ENCODE measurements around the gene MAD2L2. TPM values are rescaled to one million over a fixed set of nuclear protein-coding genes. Genes with fewer than 3 reads are reported as not detected.
A peak's percentile ranks its signal among the peaks of the same experiment; 100 is the strongest.

Gene MAD2L2
- polyA plus RNA-seq, 3 donors = 50.4 to 71.3 (median 57.8) TPM

DNA sequence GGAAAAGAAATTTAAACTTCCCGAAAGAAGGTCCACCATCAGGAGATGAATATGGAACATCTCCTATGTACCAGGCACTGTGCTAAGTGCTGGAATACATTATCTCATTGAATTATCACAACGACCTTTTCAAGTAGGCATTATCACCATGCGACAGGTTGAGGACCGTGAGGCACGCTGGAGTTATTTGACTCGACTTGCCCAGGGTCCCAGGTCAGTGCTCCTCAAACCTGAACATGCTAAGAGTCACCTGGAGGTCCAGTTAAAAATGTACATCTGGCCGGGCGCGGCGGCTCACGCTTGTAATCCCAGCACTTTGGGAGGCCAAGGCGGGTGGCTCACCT lies 39.1 kb upstream of the MAD2L2 start:
- no peaks in the 10 kb centered on the region for H3K36me3 Mint-ChIP-seq
- intact Hi-C loops (cut with micrococcal nuclease) = loop anchor here (2.0 to 5.0 kb wide), 2 partner anchors 15 to 58 kb away; partner anchors contain the start of gene FBXO6 (in 1 of the 2)
- peak overlapping the region; percentile 69 for H3K4me2 ChIP-seq (replicated peaks; ENCODE audit: extremely low read depth, low read length, poor library complexity, severe bottlenecking)
- H3K79me2 ChIP-seq (ENCODE audit: insufficient read depth, low read length) = peaks cover 16% of the 10 kb centered on the region
- peak overlapping the region; percentile 81 to 89 for H3K4me3 Mint-ChIP-seq
- DNase-seq = no peak
- peak overlapping the region; percentile 83 for H2AFZ ChIP-seq (ENCODE audit: insufficient read depth, low read depth, low read length, poor library complexity, severe bottlenecking)
- peak; percentile 51 for TF ChIP-seq CTCF (IDR thresholded peaks at IDR 0.05)
- H3K4me1 ChIP-seq (ENCODE audit: control insufficient read depth in 1 of 2, insufficient read depth in 2 of 2, low read length in 2 of 2) = peaks cover 38 to 46% of the 10 kb centered on the region in 2 donors
- peaks cover 0 to 3% (median 0%) of the 10 kb centered on the region in 7 donors for H3K9me3 Mint-ChIP-seq
- H3K4me3 ChIP-seq (replicated peaks in 1 of 3; ENCODE audit: low read depth in 2 of 3, low read length in 3 of 3) = peak overlapping the region; percentile 32 to 68 (median 45)
- H3K27ac ChIP-seq (ENCODE audit: low read depth in 1 of 2, low read length in 2 of 2) = peak overlapping the region; percentile 76 to 84
- H3K27me3 ChIP-seq (ENCODE audit: control insufficient read depth in 2 of 2, insufficient read depth in 2 of 2, low read length in 2 of 2) = no peaks in the 10 kb centered on the region
- peaks cover 0 to 4% (median 3%) of the 10 kb centered on the region in 3 donors for H3K27me3 Mint-ChIP-seq (ENCODE audit: low read depth in 3 of 3)
- peaks cover 47% of the 10 kb centered on the region for H3K4me1 Mint-ChIP-seq
- no peak overlapping the region for H3K9ac ChIP-seq (ENCODE audit: insufficient read depth, low read length, poor library complexity, severe bottlenecking)
- H3K27ac Mint-ChIP-seq = peak overlapping the region; percentile 7 to 96 (median 93)
- no peaks in the 10 kb centered on the region for H3K36me3 ChIP-seq (replicated peaks in 1 of 2; ENCODE audit: control insufficient read depth in 1 of 2, insufficient read depth in 2 of 2, low read length in 2 of 2)
- no peaks in the 10 kb centered on the region for H4K20me1 ChIP-seq (ENCODE audit: insufficient read depth, low read length)
- 81% methylated on average over 12 of the region's 12 CpGs for WGBS (ENCODE audit: insufficient coverage)
- no peaks in the 10 kb centered on the region for H3K9me3 ChIP-seq (replicated peaks in 1 of 2; ENCODE audit: control insufficient read depth in 1 of 2, insufficient read depth in 1 of 2, low read length in 2 of 2)

DNA sequence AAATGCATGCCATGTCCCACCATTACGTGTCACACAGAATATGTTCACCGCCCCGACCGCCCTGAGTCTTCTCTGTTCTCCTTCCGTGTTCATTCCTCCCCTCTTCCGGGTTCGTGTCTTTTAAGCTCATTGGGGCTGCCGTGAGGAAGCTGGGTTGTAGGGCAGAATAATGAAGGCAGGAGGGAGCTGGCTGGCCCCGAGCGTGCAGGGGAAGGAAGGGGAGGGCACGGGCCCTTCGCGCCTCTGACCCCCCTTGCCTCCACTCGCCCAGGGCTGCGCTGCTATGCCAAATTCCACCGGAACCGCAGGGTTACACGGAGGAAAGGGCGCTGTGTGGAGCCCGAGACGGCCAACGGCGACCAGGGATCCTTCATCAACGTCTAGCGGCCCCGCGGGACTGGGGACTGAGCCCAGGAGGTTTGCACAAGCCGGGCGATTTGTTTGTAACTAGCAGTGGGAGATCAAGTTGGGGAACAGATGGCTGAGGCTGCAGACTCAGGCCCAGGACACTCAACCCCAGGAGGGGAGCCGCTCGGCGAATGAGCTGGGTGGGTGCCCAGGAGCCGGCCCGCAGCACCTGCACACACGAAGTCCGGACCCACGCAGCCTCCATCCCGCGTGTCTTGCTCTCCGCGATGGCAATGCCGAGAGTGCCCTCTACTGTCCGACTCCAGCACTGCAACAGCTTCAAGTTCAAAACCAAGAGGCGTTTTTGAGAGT lies 38.5 kb upstream of the MAD2L2 start:
- peaks cover 33 to 41% of the 10 kb centered on the region in 2 donors for H3K4me1 ChIP-seq (ENCODE audit: control insufficient read depth in 1 of 2, insufficient read depth in 2 of 2, low read length in 2 of 2)
- peak overlapping the region; percentile 91 to 96 (median 95) for H3K27ac Mint-ChIP-seq
- no peaks in the 10 kb centered on the region for H4K20me1 ChIP-seq (ENCODE audit: insufficient read depth, low read length)
- H3K4me2 ChIP-seq (replicated peaks; ENCODE audit: extremely low read depth, low read length, poor library complexity, severe bottlenecking) = peak overlapping the region; percentile 69
- H3K27me3 ChIP-seq (ENCODE audit: control insufficient read depth in 2 of 2, insufficient read depth in 2 of 2, low read length in 2 of 2) = no peaks in the 10 kb centered on the region
- peak overlapping the region; percentile 32 to 68 (median 45) for H3K4me3 ChIP-seq (replicated peaks in 1 of 3; ENCODE audit: low read depth in 2 of 3, low read length in 3 of 3)
- H3K27ac ChIP-seq (ENCODE audit: low read depth in 1 of 2, low read length in 2 of 2) = peak overlapping the region; percentile 76 to 84
- peaks cover 0 to 3% (median 0%) of the 10 kb centered on the region in 7 donors for H3K9me3 Mint-ChIP-seq
- under 1% methylated on average over 32 of the region's 44 CpGs for WGBS (ENCODE audit: insufficient coverage)
- no peaks in the 10 kb centered on the region for H3K36me3 ChIP-seq (replicated peaks in 1 of 2; ENCODE audit: control insufficient read depth in 1 of 2, insufficient read depth in 2 of 2, low read length in 2 of 2)
- DNase-seq = peak; percentile 84 to 89 (median 85)
- H3K9me3 ChIP-seq (replicated peaks in 1 of 2; ENCODE audit: control insufficient read depth in 1 of 2, insufficient read depth in 1 of 2, low read length in 2 of 2) = no peaks in the 10 kb centered on the region
- peaks cover 2 to 4% (median 4%) of the 10 kb centered on the region in 3 donors for H3K27me3 Mint-ChIP-seq (ENCODE audit: low read depth in 3 of 3)
- H3K4me1 Mint-ChIP-seq = peaks cover 42% of the 10 kb centered on the region
- peaks cover 16% of the 10 kb centered on the region for H3K79me2 ChIP-seq (ENCODE audit: insufficient read depth, low read length)
- H3K4me3 Mint-ChIP-seq = peak overlapping the region; percentile 81 to 89
- peak overlapping the region; percentile 56 for H3K9ac ChIP-seq (ENCODE audit: insufficient read depth, low read length, poor library complexity, severe bottlenecking)
- H3K36me3 Mint-ChIP-seq = no peaks in the 10 kb centered on the region
- intact Hi-C loops (cut with micrococcal nuclease) = loop anchor here (2.0 to 5.0 kb wide), 5 partner anchors 15 to 69 kb away; partner anchors contain the start of genes FBXO2 (in 1 of the 2), FBXO44 (in 1 of the 2) and FBXO6 (in 1 of the 2)
- peak overlapping the region; percentile 83 for H2AFZ ChIP-seq (ENCODE audit: insufficient read depth, low read depth, low read length, poor library complexity, severe bottlenecking)
- TF ChIP-seq CTCF (IDR thresholded peaks at IDR 0.05) = peak; percentile 98
